T-helper 2 cell treated with Interferon-gamma antibody and Interleukin-4, amounts not matched to agents 100 ng/mL and 5 ng/mL, for 36 hours (primary cell): Measurements from ENCODE around the gene ZNF296. TPM values are rescaled to one million over a fixed set of nuclear protein-coding genes. Genes with fewer than 3 reads are reported as not detected.

Source experiments
- intact Hi-C: fragments of 100-400 bp; cut with micrococcal nuclease; formaldehyde crosslinking; loops from one replicate; pipeline ENCODE4 v1.15.1; 2023
- total RNA-seq: library from RNA; stranded (reverse); gene quantifications from 2 replicates; pipeline ENCODE4 v1.2.3, GENCODE V29; 2022

The ZNF296 gene
- total RNA-seq, 1 donor from 2014 or later, result 4.1 TPM

- intact Hi-C loops, result no loop called here
These were observed 27.4 kb upstream of the ZNF296 start for GRCh38 chr19:45103508-45104319.

GRCh38 chr19:45103156-45103507 lies 26.9 kb upstream of the ZNF296 start:
- intact Hi-C loops, result no loop called here

GRCh38 chr19:45102481-45102880 lies 26.2 kb upstream of the ZNF296 start:
- intact Hi-C loops, result no loop called here

GRCh38 chr19:45101806-45102205 lies 25.5 kb upstream of the ZNF296 start:
- intact Hi-C loops, result no loop called here

GRCh38 chr19:45100846-45101252 lies 24.6 kb upstream of the ZNF296 start:
- intact Hi-C loops, result no loop called here

- intact Hi-C loops, result no loop called here
These were observed 23.9 kb upstream of the ZNF296 start for GRCh38 chr19:45100201-45100600.

- intact Hi-C loops, result loop anchor here (10.0 kb wide), 1 partner anchor 205 kb away; the partner anchor contains the start of gene TOMM40
These were observed 23.4 kb upstream of the ZNF296 start for GRCh38 chr19:45099467-45100191.

GRCh38 chr19:45098521-45099466 lies 22.5 kb upstream of the ZNF296 start:
- intact Hi-C loops, result loop anchor here (10.0 kb wide), 1 partner anchor 204 kb away; the partner anchor contains the start of gene TOMM40

- intact Hi-C loops, result loop anchor here (10.0 kb wide), 1 partner anchor 203 kb away; the partner anchor contains the start of gene TOMM40
These were observed 21.7 kb upstream of the ZNF296 start for GRCh38 chr19:45097776-45098520.

GRCh38 chr19:45097450-45097775 lies 21.1 kb upstream of the ZNF296 start:
- intact Hi-C loops, result loop anchor here (10.0 kb wide), 1 partner anchor 203 kb away; the partner anchor contains the start of gene TOMM40

GRCh38 chr19:45096700-45097099 lies 20.4 kb upstream of the ZNF296 start:
- intact Hi-C loops, result loop anchor here (10.0 kb wide), 1 partner anchor 202 kb away; the partner anchor contains the start of gene TOMM40

GRCh38 chr19:45095496-45096413 lies 19.5 kb upstream of the ZNF296 start:
- intact Hi-C loops, result loop anchor here (10.0 kb wide), 1 partner anchor 201 kb away; the partner anchor contains the start of gene TOMM40

GRCh38 chr19:45094707-45095106 lies 18.4 kb upstream of the ZNF296 start:
- intact Hi-C loops, result loop anchor here (5.0 to 10.0 kb wide), 3 partner anchors 92 to 200 kb away; partner anchors contain the start of genes MARK4, RELB and TOMM40

- intact Hi-C loops, result loop anchor here (5.0 to 10.0 kb wide), 3 partner anchors 92 to 199 kb away; partner anchors contain the start of genes MARK4, RELB and TOMM40
These were observed 17.9 kb upstream of the ZNF296 start for GRCh38 chr19:45094137-45094536.

- intact Hi-C loops, result loop anchor here (1.0 to 10.0 kb wide), 5 partner anchors 85 to 312 kb away; partner anchors contain the start of genes BLOC1S3, MARK4, PPP1R13L and RELB
These were observed 16.7 kb upstream of the ZNF296 start, which contains the start of gene PPP1R37 for GRCh38 chr19:45092747-45093678. TSS of gene PPP1R37 (plus strand) at chr19:45093179. CDS start at chr19:45093326, 147 bp downstream.

GRCh38 chr19:45091031-45091923 lies 15.0 kb upstream of the ZNF296 start:
- intact Hi-C loops, result loop anchor here (1.0 to 10.0 kb wide), 4 partner anchors 15 to 196 kb away; partner anchors contain the start of genes MARK4, RELB, TOMM40 and ZNF296
